Spinal cord (tissue), 10 donors: ENCODE measurements around the gene LASP1. TPM values are rescaled to one million over a fixed set of nuclear protein-coding genes. Genes with fewer than 3 reads are reported as not detected.

Experiments used
- DNase-seq, 6 donors: peaks; one replicate each; pipeline versions ENCODE4 v3.0.0 to v3.0.0-alpha.2; 2013 to 2015; ENCODE audit warnings: low spot score in 6 of 6, low read depth in 4 of 6
- H3K27ac ChIP-seq: one replicate; pipeline ENCODE4 v1.5.1; 2013; ENCODE audit warnings: low read depth, low read length, control low read depth
- H3K27me3 ChIP-seq: one replicate; pipeline ENCODE4 v1.6.1; 2013; ENCODE audit warnings: low read length; ENCODE audit not compliant: control insufficient read depth, insufficient read depth
- H3K36me3 ChIP-seq: one replicate; pipeline ENCODE4 v1.6.1; 2013; ENCODE audit warnings: low read length; ENCODE audit not compliant: control insufficient read depth, insufficient read depth
- H3K4me1 ChIP-seq: one replicate; pipeline ENCODE4 v1.6.1; 2013; ENCODE audit warnings: low read length; ENCODE audit not compliant: control insufficient read depth, insufficient read depth
- H3K4me3 ChIP-seq: one replicate; pipeline ENCODE4 v1.5.1; 2013; ENCODE audit warnings: low read depth, low read length, control low read depth
- H3K9me3 ChIP-seq: one replicate; pipeline ENCODE4 v1.6.1; 2013; ENCODE audit warnings: low read length; ENCODE audit not compliant: control insufficient read depth, insufficient read depth
- WGBS: methylation state at CpG from one replicate; pipeline ENCODE4 v1.1.5; 2013; ENCODE audit warnings: missing lambda C conversion rate; ENCODE audit not compliant: insufficient coverage; 5-methylcytosine and 5-hydroxymethylcytosine counted together
- polyA plus RNA-seq, 2 donors: library from polyadenylated mRNA; unstranded; fragments of 120-200 nt; gene quantifications; one replicate each; pipeline ENCODE4 v1.2.1, GENCODE V29; 2013; ENCODE audit not compliant: insufficient read length in 2 of 2
- total RNA-seq, 2 donors: library from RNA; depleted of rRNA in 1 of 2; stranded (reverse); fragments of 120-200 nt in 1 of 2; fragments of >200 nt in 1 of 2; gene quantifications; one replicate each; pipeline versions ENCODE4 v1.2.3 to v1.2.4, GENCODE V29; 2013 to 2014
- donor health status: healthy.

Gene LASP1
- total and polyA plus RNA-seq, 4 donors: 41.2 to 125 (median 93.9) TPM

GRCh38 chr17:38896346-38896954, 26.6 kb downstream of the LASP1 start:
- 51% methylated on average over 12 of the region's 13 CpGs for WGBS

GRCh38 chr17:38897176-38897575, 27.3 kb downstream of the LASP1 start:
- Histone ChIP-seq H3K27me3 (no peaks in the 10 kb centered on the region), H3K27ac (no peak overlapping the region), H3K9me3 (no peaks in the 10 kb centered on the region), H3K36me3 (peaks cover 73% of the 10 kb centered on the region), H3K4me1 (peaks cover 59% of the 10 kb centered on the region), H3K4me3 (no peak overlapping the region)
- WGBS: 59% methylated on average over 6 of the region's 6 CpGs
- DNase-seq: no peak

More at GRCh38 chr17:38896346-38896954, 26.6 kb downstream of the LASP1 start:
- Histone ChIP-seq H3K36me3 (peaks cover 73% of the 10 kb centered on the region), H3K27me3 (no peaks in the 10 kb centered on the region), H3K27ac (no peak overlapping the region), H3K9me3 (no peaks in the 10 kb centered on the region), H3K4me1 (peaks cover 60% of the 10 kb centered on the region), H3K4me3 (no peak overlapping the region)
- peak in 2 of 6 donors; percentile 21 to 30 for DNase-seq

GRCh38 chr17:38897671-38898290, 27.9 kb downstream of the LASP1 start:
- peak in 1 of 6 donors; percentile 51 for DNase-seq
- H3K4me1 ChIP-seq: peaks cover 53% of the 10 kb centered on the region

DNA sequence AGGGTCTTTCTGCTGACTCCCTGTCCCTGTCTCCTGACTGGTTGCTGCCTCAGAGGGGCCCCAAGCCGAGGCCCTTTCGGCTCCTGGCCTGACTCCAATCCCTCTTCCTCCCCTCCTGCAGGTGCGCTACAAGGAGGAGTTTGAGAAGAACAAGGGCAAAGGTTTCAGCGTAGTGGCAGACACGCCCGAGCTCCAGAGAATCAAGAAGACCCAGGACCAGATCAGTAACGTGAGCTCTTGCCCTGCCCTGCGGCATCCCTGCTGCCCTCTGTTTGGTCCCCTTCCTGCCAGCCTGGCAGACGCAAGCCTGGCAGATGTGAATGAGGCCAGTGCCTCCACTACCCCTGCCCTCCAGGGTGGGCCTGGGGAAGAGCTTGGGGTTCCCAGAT, 28.4 kb downstream of the LASP1 start:
- H3K4me3 ChIP-seq: no peak overlapping the region
- H3K27ac ChIP-seq: no peak overlapping the region
- no peaks in the 10 kb centered on the region for H3K9me3 ChIP-seq
- peaks cover 53% of the 10 kb centered on the region for H3K4me1 ChIP-seq
- 88% methylated on average over 7 of the region's 9 CpGs for WGBS
- no peaks in the 10 kb centered on the region for H3K27me3 ChIP-seq
- H3K36me3 ChIP-seq: peaks cover 66% of the 10 kb centered on the region
- DNase-seq: no peak

More at GRCh38 chr17:38897671-38898290, 27.9 kb downstream of the LASP1 start:
- H3K27me3 ChIP-seq: no peaks in the 10 kb centered on the region
- no peak overlapping the region for H3K4me3 ChIP-seq
- 69% methylated on average over 12 of the region's 12 CpGs for WGBS
- peaks cover 70% of the 10 kb centered on the region for H3K36me3 ChIP-seq
- no peak overlapping the region for H3K27ac ChIP-seq
- H3K9me3 ChIP-seq: no peaks in the 10 kb centered on the region

- no peak for DNase-seq
- H3K36me3 ChIP-seq: peaks cover 62% of the 10 kb centered on the region
These were observed 29.0 kb downstream of the LASP1 start for GRCh38 chr17:38898812-38899348.

GRCh38 chr17:38899421-38899820, 29.6 kb downstream of the LASP1 start:
- no peak overlapping the region for H3K27ac ChIP-seq
- H3K27me3 ChIP-seq: no peaks in the 10 kb centered on the region
- DNase-seq: no peak
- H3K9me3 ChIP-seq: no peaks in the 10 kb centered on the region
- peaks cover 64% of the 10 kb centered on the region for H3K36me3 ChIP-seq
- H3K4me3 ChIP-seq: no peak overlapping the region
- peaks cover 53% of the 10 kb centered on the region for H3K4me1 ChIP-seq
- WGBS: 80% methylated on average over 2 of the region's 5 CpGs

More at GRCh38 chr17:38898812-38899348, 29.0 kb downstream of the LASP1 start:
- Histone ChIP-seq H3K27ac (no peak overlapping the region), H3K9me3 (no peaks in the 10 kb centered on the region), H3K27me3 (no peaks in the 10 kb centered on the region), H3K4me3 (no peak overlapping the region), H3K4me1 (peaks cover 53% of the 10 kb centered on the region)
- 89% methylated on average over 9 of the region's 11 CpGs for WGBS

DNA sequence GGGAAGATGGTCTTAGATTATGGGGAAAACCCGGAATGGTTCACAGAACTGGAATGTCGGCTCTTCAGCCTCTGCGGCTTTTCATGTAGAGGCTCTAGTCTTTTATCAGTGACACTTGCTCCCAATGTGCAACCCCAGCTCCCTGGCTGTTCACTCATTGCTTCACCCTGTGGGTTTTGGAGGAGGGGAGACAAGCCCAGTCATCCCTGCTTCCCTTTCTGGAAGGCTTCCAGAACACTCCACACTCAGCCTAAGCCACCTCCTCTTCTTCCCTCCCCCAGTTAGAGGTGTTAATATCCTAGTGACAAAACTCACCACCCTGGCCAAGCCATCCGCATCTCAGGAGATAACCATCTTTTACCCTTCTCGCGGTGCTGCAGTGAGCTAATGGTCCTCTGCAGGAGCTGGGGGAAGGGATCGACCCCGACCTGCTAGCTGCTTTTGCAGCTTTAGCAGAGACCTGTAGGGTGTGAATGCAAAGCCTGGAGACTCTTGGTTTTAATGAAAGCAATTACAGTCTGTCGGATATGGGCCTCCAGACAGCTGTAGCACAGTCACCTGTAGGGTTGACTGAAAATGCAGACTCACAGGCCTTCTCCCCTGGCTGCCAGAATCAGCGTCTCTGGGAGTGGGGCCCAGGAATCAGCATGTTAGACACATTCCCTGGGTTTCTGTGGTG, 31.3 kb downstream of the LASP1 start:
- H3K4me1 ChIP-seq: peaks cover 48% of the 10 kb centered on the region
- peaks cover 63% of the 10 kb centered on the region for H3K36me3 ChIP-seq
- WGBS: 62% methylated on average over 6 of the region's 10 CpGs
- H3K4me3 ChIP-seq: no peak overlapping the region
- no peak overlapping the region for H3K27ac ChIP-seq
- H3K9me3 ChIP-seq: no peaks in the 10 kb centered on the region
- no peaks in the 10 kb centered on the region for H3K27me3 ChIP-seq
- DNase-seq: peak in 1 of 6 donors; percentile 55

DNA sequence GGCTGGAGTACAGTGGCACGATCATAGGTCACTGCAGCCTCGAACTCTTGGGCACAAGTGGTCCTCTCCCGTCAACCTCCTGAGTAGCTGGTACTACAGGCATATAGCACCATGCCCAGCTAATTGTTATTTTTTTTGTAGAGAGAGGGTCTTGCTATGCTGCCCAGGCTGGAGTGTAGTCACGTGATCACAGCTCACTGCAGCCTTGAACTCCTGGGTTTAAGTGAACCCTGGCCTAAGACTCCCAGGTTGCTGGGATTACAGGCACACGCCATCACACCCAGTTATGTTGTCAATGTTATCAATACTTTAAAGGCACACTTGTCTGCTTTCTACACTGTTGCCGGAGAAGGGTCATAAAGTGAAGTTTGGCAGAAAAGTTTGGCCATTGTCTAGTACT, 33.5 kb downstream of the LASP1 start:
- 100% methylated on average over 2 of the region's 6 CpGs for WGBS
- no peaks in the 10 kb centered on the region for H3K27me3 ChIP-seq
- H3K4me3 ChIP-seq: no peak overlapping the region
- no peaks in the 10 kb centered on the region for H3K9me3 ChIP-seq
- no peak overlapping the region for H3K27ac ChIP-seq
- peaks cover 54% of the 10 kb centered on the region for H3K36me3 ChIP-seq
- H3K4me1 ChIP-seq: peaks cover 31% of the 10 kb centered on the region
- no peak for DNase-seq

DNA sequence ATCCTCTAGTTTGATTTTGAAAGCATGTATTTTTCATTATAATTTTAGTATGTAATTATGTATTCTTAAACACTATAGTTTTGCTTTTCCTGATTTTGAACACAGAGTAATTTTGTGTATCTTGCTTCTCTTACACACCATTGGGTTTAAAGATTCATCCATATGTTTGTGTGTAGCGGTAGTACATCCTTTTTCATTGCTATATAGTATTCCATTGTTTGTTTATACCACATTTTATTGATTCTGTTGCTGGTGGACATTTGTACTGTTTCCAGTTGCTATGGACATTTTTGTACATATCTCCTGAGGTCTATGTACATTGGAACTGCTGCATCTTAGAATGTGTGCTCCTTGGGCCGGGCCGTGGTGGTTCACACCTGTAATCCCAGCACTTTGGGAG, 35.0 kb downstream of the LASP1 start:
- H3K27ac ChIP-seq: no peak overlapping the region
- H3K36me3 ChIP-seq: peaks cover 51% of the 10 kb centered on the region
- peaks cover 21% of the 10 kb centered on the region for H3K4me1 ChIP-seq
- no peaks in the 10 kb centered on the region for H3K27me3 ChIP-seq
- no peak for DNase-seq
- WGBS: 96% methylated on average over 2 of the region's 3 CpGs
- no peaks in the 10 kb centered on the region for H3K9me3 ChIP-seq
- no peak overlapping the region for H3K4me3 ChIP-seq
